Stimulated activated CD4-positive, alpha-beta T cell treated with anti-CD3 and anti-CD28 coated beads, Interleukin-15, amount 100 ng/mL, for 1 hour (primary cell): ENCODE results near the gene SLC4A2.
"Not testable (repeated sequence)": the region's sequence is repeated elsewhere in the genome, so short reads cannot be mapped to it uniquely, and the experiment has no call there.

Experiments
- DNase-seq, 2 donors: peaks; one replicate each; pipeline ENCODE4 v3.0.0-alpha.2; 2020; ENCODE audit warnings: low read depth in 1 of 2, low spot score in 1 of 2

SLC4A2 gene

GRCh38 chr7:151043449-151043848, 15.9 kb upstream of the SLC4A2 start:
- DNase-seq: not testable (repeated sequence)

- DNase-seq: no peak
These were observed 15.4 kb upstream of the SLC4A2 start for GRCh38 chr7:151043959-151044358.

- DNase-seq: no peak
These were observed 14.1 kb upstream of the SLC4A2 start for GRCh38 chr7:151045262-151045661.

GRCh38 chr7:151045967-151046366, 13.4 kb upstream of the SLC4A2 start:
- no peak for DNase-seq

GRCh38 chr7:151046603-151047573, 12.5 kb upstream of the SLC4A2 start:
- DNase-seq: no peak

- no peak for DNase-seq
These were observed 11.2 kb upstream of the SLC4A2 start, which contains the start of gene ASIC3 for GRCh38 chr7:151047976-151048815. ASIC3 (plus strand) TSS chr7:151048531; CDS start chr7:151048886, 355 bp downstream.

GRCh38 chr7:151048911-151049463, 10.4 kb upstream of the SLC4A2 start:
- no peak for DNase-seq

GRCh38 chr7:151051108-151051507, 8.3 kb upstream of the SLC4A2 start:
- DNase-seq: peak in 1 of 2 donors; percentile 37

- no peak for DNase-seq
These were observed 6.3 kb upstream of the SLC4A2 start for GRCh38 chr7:151053096-151053495.

GRCh38 chr7:151053751-151054150, 5.6 kb upstream of the SLC4A2 start:
- no peak for DNase-seq

GRCh38 chr7:151056283-151056665, 3.1 kb upstream of the SLC4A2 start:
- no peak for DNase-seq

- DNase-seq: no peak
These were observed 2.5 kb upstream of the SLC4A2 start for GRCh38 chr7:151056666-151057505.

GRCh38 chr7:151057506-151057988, 1.8 kb upstream of the SLC4A2 start, which contains the start of gene CDK5:
CDK5 (minus strand) TSS chr7:151057897; CDS start chr7:151057848, 49 bp downstream.
- no peak for DNase-seq

- peak; percentile 92 to 93 for DNase-seq
These were observed 1.2 kb upstream of the SLC4A2 start for GRCh38 chr7:151057989-151058780.

GRCh38 chr7:151058781-151059366, 515 bp upstream of the SLC4A2 start:
- DNase-seq: no peak

GRCh38 chr7:151060113-151060415, 675 bp downstream of the SLC4A2 start:
- no peak for DNase-seq

GRCh38 chr7:151060416-151061212, 1.2 kb downstream of the SLC4A2 start:
- DNase-seq: no peak
